Measurements from ENCODE around the gene ACP4. TPM values are rescaled to one million over a fixed set of nuclear protein-coding genes. Genes with fewer than 3 reads are reported as not detected.
"Not testable (repeated sequence)": the region's sequence is repeated elsewhere in the genome, so short reads cannot be mapped to it uniquely, and the experiment has no call there.

The ACP4 gene
- polyA plus RNA-seq, 4 donors, result 0.10 to 0.52 (median 0.25) TPM; not detected in 1

DNA sequence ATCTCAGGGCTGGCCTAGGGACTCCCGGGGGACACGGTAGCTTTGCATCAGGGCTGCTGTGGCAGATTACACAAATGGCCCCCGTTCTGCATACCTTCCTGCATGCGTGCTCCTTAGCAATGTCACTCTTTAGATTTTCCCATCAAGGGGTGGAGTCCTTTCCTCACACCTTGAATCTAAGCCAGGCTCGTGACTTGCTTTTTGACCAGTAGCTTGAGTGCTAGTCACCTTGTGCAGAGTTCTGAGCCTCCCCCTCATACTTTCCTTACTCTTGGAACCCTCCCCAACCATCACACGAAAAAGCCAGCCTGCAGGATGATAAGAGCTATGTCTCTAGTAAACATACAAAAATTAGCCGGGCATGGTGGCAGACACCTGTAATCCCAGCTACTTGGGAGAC is 16.8 kb upstream of the ACP4 start:
- DNase-seq (ENCODE audit: low read depth in 4 of 4, low spot score in 2 of 4), result not testable (repeated sequence)

DNA sequence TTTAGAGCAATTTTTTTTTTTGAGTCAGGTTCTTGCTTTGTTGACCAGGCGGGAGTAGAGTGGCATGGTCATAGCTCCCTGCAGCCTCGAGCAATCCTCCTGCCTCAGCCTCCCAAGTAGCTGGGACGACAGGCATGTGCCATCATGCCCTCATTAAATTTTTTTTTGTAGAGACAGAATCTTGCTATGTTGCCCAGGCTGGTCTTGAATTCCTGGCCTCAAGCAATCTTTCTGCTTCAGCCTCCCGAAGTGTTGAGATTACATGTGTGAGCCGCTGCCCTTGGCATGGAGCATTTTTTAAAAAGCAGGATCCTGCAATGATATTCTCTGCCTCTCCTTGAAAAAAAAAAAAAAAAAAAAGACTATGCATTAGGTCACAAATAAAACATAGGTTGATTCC is 14.1 kb upstream of the ACP4 start:
- no peak for DNase-seq (ENCODE audit: low read depth in 4 of 4, low spot score in 2 of 4)

DNA sequence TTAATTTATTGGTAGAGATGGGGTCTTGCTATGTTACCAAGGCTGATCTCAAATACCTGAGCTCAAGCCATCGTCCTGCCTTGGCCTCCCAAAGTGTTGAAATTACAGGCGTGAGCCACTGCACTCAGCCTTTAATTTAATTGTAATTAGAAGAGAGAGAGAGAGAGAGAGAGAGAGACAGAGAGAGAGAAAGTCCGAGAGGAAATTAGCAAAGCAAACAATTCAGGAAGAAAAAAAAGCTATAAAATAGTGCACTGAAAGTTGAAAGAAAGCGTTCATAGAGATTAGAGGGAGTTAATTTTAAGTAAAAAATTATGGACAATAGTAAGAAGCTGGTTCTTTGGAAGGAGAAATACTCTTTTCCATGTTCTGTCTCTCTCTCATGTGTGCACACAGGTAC is 13.0 kb upstream of the ACP4 start:
- no peak for DNase-seq (ENCODE audit: low read depth in 4 of 4, low spot score in 2 of 4)

DNA sequence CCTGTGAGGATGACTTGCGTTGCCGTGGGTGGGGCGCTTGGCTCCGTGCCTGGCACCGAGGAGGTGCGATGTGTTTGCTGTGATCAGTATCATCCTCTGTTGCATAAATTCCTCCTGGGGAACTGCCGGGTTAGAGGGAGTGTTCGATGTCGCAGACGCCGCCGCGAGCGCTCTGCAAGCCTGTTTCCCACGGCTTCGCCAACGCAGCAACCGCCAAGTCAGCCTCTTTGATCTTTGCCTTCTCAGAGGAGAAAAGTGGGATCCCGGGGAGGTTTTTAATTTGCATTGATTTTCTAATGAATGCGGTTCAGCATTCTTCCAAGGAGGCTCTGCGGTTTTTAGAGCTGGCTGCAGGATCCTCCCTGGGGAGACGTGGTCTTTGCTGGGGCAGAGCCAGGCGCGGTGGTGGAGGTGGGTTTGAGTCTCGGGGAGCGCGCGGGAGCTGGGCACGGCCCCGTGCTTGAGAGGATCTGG is 12.3 kb upstream of the ACP4 start:
- no peak for DNase-seq (ENCODE audit: low read depth in 4 of 4, low spot score in 2 of 4)

DNA sequence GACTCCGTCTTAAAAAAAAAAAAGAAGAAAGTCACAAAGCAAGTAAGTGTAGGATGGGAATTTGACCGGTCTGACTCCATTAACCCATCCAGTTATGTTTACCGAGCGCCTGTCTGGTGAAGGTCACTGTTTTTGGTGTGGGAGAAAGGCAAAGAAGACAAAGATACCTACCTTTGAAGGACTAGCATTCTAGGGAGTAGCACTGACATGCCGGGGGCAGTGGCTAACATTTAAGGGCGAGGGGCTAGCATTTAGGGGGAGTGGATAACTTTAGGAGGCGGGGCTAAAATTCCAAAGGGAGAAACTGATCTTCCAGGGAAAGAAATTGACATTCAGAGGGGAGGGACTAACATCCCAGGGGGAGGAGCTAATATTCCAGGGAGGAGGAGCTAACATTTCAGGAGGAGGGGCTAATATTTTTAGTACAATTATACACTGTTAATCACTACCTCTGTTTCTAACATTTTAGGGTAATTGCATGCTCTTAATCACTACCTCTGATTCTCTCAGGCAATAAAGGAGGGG is 11.2 kb upstream of the ACP4 start:
- DNase-seq (ENCODE audit: low read depth in 4 of 4, low spot score in 2 of 4), result no peak

DNA sequence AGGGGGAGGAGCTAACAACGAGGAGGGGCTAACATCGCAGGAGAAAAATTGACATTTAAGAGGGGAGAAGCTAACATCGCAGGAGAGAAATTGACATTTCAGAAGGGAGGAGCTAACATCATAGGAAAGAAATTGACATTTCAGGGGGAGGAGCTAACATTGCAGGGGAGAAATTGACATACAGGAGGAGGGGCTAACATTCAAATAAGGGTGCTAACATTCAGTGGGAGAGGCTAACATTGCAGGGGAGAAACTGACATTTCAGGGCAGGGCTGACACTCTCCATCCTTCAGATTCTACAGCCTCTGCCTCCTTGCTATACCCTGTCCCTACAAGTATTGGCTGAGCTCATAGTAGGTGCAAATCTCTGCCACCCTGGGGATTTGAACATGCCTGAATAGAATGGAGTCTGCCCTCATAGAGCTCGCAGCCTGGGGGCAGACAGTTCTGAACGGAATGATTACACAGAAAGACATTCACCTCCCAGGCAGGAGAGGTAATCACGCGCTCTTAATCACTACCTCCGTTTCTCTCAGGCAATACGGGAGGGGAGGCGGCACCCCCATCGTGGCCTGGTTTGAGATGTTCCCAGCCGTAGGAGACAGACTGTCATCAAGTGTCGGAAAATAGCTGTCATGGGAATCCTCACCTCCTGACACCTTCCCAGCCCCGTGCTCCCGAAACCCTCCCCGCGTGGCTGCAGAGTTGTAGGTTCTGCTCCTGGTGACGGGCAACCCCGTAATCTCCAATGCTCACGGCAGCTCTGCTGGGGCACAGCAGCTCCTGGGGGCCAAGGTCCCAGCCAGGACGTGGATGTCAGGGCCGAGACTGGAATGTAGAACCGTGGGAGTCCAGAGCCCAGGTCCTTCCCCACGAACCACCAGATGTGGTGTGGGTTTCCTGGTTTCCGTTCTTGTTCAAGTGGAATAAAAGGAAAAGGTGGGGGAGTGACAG is 10.4 kb upstream of the ACP4 start:
- no peak for DNase-seq (ENCODE audit: low read depth in 4 of 4, low spot score in 2 of 4)

DNA sequence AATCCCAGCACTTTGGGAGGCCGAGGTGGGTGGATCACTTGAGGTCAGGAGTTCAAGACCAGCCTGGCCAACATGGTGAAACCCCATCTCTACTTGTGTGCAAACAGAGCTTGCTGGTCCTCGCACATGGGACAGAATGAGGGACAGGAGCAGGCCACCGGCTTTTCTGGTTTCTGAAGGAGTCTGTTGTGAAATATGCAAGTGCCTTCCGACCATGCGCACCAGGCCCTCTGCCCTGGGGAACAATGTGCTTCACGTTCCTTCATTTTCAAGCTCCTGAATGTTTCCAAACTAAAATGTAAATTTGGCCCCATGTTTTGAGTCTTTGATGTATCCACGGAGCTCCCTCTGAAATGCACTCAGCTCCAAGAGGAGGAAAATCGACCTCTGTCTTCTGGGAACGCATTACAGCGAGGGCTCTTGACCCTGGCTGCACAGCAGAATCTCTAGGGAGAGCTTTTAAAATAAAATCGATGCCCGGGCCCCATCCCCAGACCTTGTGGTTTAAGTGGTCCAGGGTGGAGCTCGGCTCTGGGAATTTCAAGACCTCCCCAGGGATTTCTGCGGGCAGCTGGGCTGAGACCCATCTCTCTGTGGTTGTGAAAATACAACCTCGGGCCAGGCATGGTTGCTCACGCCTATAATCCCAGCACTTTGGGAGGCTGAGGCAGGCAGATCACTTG is 9.3 kb upstream of the ACP4 start:
- no peak for DNase-seq (ENCODE audit: low read depth in 4 of 4, low spot score in 2 of 4)

DNA sequence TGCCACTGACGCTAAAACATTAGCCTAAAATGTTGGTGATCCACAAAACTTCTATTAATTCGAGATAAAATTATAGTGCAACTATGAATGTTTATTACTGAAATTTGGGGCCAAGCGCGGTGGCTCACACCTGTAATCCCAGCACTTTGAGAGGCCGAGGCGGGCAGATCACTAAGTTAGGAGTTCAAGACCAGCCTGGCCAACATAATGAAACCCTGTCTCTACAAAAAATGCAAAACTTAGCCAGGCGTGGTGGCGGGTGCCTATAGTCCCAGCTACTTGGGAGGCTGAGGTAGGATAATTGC is 6.4 kb upstream of the ACP4 start:
- DNase-seq (ENCODE audit: low read depth in 4 of 4, low spot score in 2 of 4), result not testable (repeated sequence)

DNA sequence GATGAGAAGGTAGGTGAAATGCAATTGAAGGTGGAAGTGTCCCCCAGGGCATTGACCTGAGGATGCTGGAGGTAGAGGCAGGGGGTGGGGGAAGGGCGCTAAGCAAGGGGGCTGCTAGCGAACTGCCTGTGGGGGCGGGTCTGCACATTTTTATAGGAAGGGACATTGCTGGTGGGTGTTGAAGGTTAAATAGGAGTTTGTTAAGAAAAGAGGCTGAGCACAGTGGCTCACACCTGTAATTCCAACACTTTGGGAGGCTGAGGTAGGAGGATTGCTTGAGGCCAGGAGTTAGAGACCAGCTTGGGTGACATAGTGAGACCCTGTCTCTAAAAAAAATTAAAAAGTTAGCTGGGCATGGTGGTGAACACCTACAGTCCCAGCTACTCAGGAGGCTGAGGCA is 5.5 kb upstream of the ACP4 start:
- DNase-seq (ENCODE audit: low read depth in 4 of 4, low spot score in 2 of 4), result no peak

DNA sequence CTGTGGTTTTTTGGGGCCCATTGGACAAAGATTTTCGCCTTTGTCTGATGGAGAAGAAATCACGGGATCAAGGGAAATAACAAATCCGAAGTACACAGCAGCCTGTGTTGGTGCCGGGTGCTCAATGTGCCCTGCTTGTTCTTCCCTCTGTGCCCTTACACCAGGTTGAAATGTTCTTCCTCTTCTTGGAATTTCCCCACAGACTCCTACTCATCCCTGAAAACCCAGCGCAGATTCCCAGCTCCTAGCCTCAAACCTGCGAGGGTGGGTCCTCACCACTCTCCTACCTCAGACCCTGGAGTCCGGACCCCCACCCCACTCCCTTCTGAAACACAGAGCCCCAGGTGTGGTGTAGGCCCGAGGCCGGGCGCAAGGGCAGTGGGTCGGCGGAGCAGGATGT is 4.9 kb upstream of the ACP4 start:
- DNase-seq (ENCODE audit: low read depth in 4 of 4, low spot score in 2 of 4), result no peak

DNA sequence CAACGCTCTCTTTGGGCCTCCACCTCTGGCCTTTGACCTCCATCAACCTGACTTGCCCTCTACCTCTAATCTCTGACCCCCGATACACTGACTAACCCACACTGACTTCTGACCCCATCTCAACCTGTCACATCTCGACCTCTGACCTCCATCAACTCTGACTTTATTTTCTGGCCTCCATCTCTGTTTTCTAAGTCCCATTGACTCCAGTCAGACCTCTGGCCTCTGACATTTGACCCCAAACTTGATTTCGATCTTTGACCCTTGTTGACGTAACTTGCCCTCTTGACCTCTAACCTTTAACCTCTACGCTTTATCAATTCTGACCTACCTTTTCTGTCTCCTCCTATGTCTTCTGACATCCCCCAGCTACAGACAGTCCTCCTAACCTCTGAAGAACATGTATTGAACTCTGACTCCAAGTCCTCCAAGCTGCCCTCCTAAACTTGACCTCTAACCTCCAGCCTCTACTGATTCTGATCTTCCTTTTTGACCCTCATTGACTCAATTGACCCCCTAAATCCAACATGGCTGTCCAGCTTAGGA is 780 bp downstream of the ACP4 start:
- DNase-seq (ENCODE audit: low read depth in 4 of 4, low spot score in 2 of 4), result no peak

DNA sequence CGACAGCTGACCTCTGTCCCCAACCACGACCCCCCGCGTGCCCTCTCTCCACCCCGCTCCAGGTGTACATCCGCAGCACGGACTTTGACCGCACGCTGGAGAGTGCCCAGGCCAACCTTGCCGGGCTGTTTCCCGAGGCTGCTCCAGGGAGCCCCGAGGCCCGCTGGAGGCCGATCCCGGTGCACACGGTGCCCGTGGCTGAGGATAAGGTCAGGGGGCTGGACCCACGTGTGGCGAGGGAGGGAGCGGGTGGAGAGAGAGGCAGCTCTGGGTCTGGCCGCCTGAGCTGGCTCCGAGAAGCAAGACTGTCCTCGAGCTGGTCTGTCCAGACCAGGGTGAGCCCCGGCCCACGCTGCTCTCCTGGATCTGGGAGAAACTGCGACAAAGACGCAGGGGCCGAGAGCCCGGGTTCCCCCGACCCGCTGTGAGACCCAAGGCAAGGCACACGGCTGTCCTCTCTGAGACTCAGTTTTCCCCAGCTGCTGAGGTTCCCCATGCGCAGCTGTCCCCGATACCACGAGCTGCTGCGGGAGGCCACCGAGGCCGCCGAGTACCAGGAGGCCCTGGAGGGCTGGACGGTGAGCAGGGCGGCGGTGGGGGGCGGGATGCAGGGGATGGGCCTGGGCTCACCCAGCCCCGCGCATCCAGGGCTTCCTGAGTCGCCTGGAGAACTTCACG is 1.5 kb downstream of the ACP4 start:
- no peak for DNase-seq (ENCODE audit: low read depth in 4 of 4, low spot score in 2 of 4)

DNA sequence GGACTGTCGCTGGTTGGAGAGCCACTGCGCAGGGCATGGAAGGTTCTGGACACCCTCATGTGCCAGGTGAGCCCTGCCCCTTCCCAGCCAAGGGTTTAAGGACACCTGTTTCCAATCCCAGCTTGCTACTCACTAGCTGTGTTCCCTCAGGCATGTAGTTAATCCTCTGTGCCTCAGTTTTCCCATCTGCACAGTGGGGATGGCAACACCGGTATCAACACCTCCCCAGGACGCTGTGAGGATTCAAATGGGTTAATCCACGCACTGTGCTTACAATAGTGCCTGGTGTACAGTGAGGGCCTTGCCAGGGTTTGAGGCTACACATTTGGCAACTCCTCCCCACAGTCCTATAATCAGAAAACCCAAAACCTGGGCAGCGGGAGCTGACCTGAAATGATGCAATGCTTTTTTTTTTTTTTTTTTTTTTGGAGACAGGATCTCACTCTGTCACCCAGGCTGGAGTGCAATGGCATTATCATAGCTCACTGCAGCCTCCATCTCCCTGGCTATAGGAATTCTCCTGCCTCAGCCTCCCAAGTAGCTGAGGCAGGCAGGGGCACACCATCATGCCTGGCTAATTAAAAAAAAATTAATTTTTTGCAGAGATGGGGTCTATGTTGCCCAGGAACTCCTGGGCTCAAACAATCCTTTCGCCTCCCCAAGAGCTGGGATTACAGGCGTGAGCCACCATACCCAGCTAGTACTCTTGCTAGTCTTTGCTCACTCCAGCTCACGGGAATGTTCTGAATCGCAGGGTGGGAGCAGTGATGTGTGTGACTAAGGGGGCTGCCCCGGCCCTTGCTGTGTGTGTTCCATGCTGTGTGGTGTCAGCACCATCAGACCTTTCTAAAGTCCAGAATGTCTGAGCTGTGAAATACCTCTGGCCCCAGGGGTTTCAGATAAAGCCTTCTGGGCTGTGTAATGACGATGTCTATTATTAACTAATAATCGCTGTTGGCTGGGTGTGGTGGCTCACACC is 2.3 kb downstream of the ACP4 start:
- no peak for DNase-seq (ENCODE audit: low read depth in 4 of 4, low spot score in 2 of 4)

DNA sequence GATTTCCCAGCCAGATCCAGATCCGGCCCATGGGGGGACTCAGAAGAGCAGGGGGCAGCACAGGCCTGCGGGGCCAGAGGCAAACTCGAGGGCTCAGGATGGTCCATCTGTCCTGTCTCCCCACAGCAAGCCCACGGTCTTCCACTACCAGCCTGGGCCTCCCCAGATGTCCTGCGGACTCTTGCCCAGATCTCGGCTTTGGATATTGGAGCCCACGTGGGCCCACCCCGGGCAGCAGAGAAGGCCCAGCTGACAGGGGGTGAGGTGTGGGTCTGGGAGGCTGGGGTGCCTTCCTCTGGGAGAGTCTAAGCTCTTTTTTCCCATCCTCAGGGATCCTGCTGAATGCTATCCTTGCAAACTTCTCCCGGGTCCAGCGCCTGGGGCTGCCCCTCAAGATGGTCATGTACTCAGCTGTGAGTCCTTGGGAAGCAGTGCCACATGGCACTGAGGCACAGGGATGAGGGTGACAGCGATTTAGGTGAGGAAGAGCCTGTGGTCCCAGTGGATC is 3.4 kb downstream of the ACP4 start:
- no peak for DNase-seq (ENCODE audit: low read depth in 4 of 4, low spot score in 2 of 4)

DNA sequence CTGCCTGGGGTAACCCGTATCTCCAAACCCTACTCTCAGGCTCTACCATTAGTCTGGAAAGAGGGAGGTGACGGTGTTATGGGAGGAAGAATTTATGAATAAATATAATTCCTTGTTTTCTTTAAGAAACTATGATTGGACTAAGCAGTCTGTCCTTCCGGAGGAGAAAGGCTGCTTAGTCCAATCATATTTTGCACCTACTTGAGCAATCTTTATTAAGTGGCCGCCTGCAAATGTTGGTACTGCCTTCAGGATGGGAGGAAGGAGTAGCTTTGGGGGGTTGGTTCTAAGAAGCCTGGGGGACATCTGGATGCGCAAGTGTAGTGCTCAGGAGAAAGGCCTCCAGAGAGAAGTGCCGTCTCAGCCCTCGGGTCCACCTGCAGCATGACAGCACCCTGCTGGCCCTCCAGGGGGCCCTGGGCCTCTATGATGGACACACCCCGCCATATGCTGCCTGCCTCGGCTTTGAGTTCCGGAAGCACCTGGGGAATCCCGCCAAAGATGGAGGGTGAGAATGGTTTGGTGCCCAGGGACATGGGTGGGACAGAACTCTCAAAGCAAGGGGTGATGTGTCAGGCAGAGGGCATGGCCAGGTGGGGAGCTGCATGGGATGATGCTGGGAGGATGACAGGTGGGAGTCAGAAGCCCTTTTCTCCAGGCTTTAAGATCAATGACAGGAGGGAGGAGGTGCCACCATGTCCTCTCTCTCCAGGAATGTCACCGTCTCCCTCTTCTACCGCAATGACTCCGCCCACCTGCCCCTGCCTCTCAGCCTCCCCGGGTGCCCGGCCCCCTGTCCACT is 4.1 kb downstream of the ACP4 start:
- DNase-seq (ENCODE audit: low read depth in 4 of 4, low spot score in 2 of 4), result no peak

DNA sequence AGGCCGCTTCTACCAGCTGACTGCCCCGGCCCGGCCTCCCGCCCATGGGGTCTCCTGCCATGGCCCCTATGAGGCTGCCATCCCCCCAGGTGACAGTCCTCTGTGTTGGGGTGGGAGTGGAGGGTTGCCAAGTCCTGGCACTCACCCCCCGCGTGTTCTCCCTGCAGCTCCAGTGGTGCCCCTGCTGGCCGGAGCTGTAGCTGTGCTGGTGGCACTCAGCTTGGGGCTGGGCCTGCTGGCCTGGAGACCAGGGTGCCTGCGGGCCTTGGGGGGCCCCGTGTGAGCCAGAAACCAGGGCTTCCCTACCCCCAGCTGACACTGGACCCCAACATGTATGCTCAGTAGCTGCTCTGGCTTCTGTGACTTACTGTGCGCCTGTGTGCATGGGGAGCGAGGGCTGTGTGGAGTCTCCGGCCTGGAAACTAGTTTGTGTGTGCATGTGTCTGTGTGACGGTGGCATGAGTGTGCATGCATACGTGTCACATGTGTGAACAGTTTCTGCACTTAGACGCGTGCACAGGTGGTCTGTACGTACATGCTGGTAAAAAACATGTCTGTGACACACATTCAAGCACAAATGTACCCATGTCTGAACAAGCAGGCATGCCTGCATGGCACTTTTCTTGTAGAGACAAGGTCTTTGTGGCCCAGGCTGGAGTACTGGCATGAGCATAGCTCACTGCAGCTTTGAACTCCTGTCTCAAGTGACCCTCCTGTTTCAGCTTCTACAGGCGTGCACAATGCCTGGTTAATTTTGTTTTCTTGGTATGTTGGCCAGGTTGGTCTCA is 4.9 kb downstream of the ACP4 start:
- DNase-seq (ENCODE audit: low read depth in 4 of 4, low spot score in 2 of 4), result no peak

DNA sequence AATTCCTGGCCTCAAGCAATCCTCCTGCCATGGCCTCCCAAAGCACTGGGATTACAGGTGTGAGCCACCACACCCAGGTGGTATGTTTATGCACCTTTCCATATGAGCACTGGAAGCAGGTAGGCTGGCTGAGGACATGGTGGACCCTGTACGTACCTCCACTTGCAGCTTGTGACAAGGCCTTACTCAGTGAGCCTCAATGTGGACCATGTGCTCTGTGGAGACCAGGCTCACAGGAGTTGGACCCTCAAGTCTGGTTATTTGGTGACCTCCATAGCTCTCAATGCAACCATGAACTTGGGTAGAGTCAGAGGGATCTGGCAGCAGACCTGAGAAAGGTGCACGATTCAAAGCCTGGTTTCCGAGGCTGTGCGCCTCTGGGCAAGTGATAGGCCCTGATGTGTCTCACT is 5.5 kb downstream of the ACP4 start:
- no peak for DNase-seq (ENCODE audit: low read depth in 4 of 4, low spot score in 2 of 4)

DNA sequence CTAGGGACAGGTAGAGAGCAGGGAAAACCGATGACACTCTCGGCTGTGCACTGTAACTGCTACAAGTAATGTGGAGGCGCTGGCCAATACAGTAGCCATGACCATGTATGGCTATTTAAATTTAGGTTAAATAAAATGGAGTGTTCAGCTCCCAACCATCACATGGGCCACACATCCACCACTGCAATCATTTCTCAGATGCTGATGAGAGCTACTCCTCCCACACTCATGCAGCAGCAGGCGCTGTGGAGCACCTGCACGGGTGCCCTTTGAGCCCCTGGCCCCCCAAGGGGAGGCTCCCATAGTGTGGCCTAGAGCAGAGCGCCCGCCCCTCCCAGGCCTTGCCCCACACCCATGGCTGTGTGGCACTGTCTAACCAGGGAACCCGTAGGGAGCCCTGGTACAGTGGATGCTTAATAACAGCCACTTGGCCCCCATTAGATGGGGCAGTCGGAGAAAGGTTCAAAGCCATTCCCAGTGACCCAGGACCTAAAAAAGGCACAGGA is 6.0 kb downstream of the ACP4 start:
- DNase-seq (ENCODE audit: low read depth in 4 of 4, low spot score in 2 of 4), result no peak

Data from left renal cortex interstitium (tissue), 4 donors.